ENCODE measurements around the gene NLRP1.

- no peak for TF ChIP-seq POLR2A (IDR thresholded peaks at IDR 0.05; ENCODE audit: low read length)
- no peak for TF ChIP-seq GATA1 (IDR thresholded peaks at IDR 0.05; ENCODE audit: low read depth, low read length)
Observed at GRCh38 chr17:5510771-5511170, 73.5 kb downstream of the NLRP1 start.
